GM19397 (cell line): Measurements from ENCODE around the gene CLMP.
"Not testable (repeated sequence)": the region's sequence is repeated elsewhere in the genome, so short reads cannot be mapped to it uniquely, and the experiment has no call there.

Source experiments
- ATAC-seq: cut with Tn5 transposase; IDR thresholded peaks from one replicate; pipeline ENCODE4 v1.9.1; 2021; ENCODE audit warnings: mild to moderate bottlenecking, moderate library complexity; ENCODE audit not compliant: unreplicated experiment

CLMP gene

GRCh38 chr11:123144707-123145106 is 50.3 kb downstream of the CLMP start:
- ATAC-seq: no peak

- no peak for ATAC-seq
Measured at GRCh38 chr11:123143921-123144320, 51.1 kb downstream of the CLMP start.

GRCh38 chr11:123143476-123143875 is 51.6 kb downstream of the CLMP start:
- ATAC-seq: no peak

GRCh38 chr11:123139206-123139605 is 55.8 kb downstream of the CLMP start:
- ATAC-seq: no peak

GRCh38 chr11:123137431-123138224 is 57.4 kb downstream of the CLMP start:
- ATAC-seq: no peak

GRCh38 chr11:123135863-123136446 is 59.1 kb downstream of the CLMP start:
- ATAC-seq: no peak

- no peak for ATAC-seq
Measured at GRCh38 chr11:123132881-123133280, 62.2 kb downstream of the CLMP start.

- ATAC-seq: not testable (repeated sequence)
Measured at GRCh38 chr11:123132034-123132766, 62.8 kb downstream of the CLMP start.

DNA sequence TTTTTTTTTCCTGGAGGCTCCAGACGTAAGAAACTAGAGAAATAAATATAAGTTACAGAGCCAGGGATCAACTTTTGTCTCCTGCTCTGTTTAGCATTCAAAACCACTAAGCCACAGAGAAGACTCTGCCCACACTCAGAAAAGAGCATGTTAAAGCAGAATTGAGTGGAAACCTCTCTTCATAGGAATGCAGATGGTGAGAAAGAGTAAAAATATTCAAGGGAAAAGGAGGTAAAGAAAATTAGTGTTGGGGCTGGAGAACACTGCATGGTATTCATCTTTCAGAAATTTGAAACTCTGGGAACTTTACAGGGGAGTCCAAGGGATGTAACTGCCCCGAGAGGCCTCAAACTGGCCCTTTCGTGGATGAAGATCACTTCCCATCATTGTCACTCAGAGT is 65.1 kb downstream of the CLMP start:
- no peak for ATAC-seq

DNA sequence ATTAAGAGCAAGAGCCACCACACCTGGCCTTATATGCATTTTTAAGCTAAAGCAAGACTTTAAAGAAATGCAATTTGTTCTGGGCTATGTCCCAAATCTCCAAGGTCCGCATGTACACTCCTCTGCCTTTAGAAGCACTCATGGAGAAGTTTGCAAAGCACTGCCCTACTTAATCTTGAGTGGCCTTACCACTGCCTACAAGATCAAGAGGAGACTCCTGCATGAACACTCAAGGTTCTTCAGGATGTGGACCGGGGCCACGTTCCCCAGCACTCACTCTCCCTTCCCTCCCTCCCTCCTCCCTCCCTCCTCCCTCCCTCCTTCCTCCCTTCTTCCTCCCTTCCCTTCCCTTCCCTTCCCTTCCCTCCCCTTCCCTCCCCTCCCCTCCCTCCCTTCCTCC is 69.9 kb downstream of the CLMP start:
- no peak for ATAC-seq

GRCh38 chr11:123122852-123123251 is 72.2 kb downstream of the CLMP start:
- ATAC-seq: no peak

DNA sequence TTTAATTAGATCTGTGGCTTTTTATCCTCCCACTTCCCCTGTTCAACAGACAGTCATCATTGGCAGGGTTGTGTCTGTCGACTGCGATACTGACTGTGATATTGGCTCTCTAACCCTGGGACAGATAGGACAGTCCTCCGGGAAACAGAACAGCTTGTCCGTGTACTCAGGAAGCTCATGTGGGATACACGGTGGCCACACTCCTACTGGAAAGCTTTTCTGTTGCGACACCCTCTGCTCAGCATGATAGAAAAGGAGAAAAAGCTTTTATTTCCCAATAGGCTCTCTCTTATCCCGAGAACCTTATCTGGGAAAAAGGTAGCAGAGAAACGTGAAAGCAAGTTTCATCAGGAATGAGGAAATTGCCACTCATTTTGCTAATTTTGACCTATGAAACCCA is 72.7 kb downstream of the CLMP start:
- ATAC-seq: no peak

DNA sequence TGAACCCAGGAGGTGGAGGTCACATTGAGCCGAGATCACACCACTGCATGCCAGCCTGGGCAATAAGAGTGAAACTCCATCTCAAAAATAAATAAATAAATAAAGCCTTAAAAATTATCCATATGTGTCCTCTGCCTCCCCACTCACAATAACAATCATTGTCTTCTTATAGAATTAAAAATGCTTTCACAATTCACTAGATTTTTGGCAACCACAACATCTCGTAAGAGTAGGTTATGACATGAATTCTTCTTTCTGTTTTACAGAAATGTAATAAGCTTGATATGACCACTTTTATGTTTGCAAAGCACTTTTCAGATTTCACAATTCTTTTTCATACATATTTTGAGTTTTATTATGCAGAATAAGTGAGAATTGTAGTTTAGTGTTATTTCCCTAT is 78.6 kb downstream of the CLMP start:
- ATAC-seq: no peak

- no peak for ATAC-seq
Measured at GRCh38 chr11:123111465-123111864, 83.6 kb downstream of the CLMP start.

DNA sequence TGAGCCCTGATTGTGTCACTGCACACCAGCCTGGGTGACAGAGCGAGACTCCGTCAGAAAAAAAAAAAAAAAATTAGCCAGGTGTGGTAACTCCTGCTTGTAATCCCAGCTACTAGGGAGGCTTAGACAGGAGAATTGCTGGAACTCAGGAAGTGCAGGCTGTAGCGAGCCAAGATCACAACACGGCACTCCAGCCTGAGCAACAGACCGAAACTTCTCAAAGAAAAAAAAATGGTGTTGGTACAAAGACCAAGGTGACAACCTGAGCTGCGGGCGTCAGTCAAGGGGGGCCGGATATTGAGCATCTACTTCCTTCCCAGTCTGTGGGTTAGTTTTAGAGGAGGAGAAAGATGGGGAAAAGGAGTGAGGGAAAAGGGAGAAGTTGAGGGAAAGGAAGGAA is 84.7 kb downstream of the CLMP start:
- ATAC-seq: no peak

DNA sequence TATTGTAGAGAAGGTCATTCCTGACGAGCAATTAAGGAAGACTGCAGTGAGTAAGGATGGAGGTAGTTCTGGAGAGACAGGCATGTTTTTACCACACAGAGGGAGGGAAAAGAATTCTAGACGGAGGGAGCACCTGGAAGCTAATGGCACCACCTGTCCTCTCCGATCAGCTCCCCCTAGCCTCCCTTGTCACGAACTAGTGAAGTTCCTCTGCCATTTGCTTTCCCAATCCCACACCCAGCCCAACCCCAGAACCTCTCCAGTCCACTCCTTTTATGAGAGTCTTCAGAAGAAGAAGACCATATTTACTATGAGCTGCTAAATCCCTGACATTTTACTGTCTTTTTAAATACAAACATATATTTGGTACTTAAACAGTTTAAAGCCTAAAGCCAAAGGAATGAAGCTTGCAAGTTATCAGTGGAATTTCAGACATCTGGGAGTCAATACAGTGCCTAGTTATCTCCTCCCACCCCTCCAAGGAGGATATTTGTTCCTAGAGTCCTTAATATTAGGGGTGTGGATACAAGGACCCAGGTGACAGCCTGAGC is 87.0 kb downstream of the CLMP start:
- no peak for ATAC-seq

DNA sequence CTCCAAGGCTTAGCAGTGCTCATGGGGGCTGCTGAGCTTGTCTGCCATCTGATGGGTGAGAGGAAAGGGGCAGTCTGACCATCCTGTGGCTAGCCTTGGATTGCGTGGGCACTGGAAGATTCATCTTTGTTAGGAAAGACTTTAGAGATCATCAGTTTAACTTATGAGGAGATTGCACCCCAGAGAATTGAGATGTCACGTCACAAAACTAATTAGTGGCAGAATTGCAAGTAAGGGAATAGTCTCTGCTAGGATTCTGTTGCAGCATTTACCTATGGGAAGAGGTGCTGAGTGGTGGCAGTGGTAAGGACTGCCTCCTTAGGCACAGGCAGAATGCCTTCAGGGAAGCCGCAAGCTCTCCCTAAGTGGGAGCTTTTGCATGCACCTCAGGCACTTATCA is 90.4 kb downstream of the CLMP start:
- ATAC-seq: no peak

GRCh38 chr11:123103326-123103980 is 91.6 kb downstream of the CLMP start:
- ATAC-seq: no peak

GRCh38 chr11:123100379-123101085 is 94.5 kb downstream of the CLMP start:
- ATAC-seq: no peak

GRCh38 chr11:123098990-123099389 is 96.1 kb downstream of the CLMP start:
- no peak for ATAC-seq

DNA sequence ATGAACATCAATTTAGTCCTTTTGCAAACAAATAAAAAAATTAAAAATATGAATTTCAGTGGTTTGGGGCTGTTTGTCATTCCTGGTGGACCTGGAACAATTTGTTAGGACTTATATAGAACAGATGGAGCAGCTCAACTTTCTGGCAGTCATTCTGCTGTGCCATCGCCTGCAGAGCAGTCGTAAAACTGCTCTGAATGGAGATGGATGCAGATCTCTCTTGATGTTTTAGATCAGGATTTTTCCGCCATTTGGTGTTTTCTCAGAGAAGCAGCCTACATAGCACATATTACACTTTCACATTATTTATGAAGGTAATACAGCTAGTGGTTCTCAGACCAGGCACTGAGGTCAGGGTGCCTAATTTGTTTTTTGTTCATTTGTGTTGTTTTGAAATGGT is 101.3 kb downstream of the CLMP start:
- no peak for ATAC-seq
